GM19240 (cell line): ENCODE measurements around the gene CALCOCO1.
A peak's percentile ranks its signal among the peaks of the same experiment; 100 is the strongest.
"Not testable (repeated sequence)": the region's sequence is repeated elsewhere in the genome, so short reads cannot be mapped to it uniquely, and the experiment has no call there.

Source experiments
- DNase-seq: peaks from one replicate; pipeline ENCODE4 v3.0.0; 2011; ENCODE audit warnings: low spot score; ENCODE audit not compliant: insufficient read length

CALCOCO1 gene

GRCh38 chr12:53733051-53733806 is 6.0 kb upstream of the CALCOCO1 start:
- no peak for DNase-seq

DNA sequence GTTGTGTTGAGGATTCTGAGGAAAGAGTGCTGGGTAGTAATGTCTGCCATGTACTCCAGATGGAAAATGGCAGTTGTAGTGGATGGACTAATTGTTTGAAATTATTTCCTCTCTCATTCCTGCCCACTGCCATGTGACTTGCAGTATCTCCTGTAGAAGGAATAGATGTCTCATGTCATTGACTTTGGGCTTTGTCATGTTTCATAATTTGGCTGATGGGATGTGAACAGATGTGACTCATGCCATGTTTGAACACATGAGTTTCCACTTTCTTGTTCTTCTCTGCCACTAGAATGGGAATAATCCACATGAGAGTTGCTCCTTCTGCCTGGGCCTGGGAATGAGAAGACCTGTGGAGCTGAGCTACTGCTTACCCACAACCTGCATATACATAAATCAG is 2.4 kb upstream of the CALCOCO1 start:
- no peak for DNase-seq

DNA sequence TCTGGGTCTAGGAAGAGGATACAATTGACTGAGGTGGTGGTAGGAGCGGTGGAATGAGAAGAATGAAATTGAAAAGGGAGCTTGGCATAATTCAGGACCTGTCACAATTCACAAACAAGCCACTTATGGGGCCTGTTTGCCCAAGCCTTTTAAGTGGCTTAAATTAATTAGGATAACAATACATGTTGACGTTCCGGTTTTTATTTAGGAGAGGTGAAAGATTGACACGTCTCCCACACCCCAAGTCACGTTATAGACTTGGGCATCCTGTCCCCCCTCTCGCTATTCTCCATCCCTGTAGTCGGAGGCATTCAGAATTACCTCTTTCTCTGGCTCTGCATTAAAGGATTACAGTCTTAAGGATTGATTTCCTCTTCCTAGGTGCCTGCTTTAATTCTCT is 954 bp upstream of the CALCOCO1 start:
- DNase-seq, result no peak

- no peak for DNase-seq
Measured at GRCh38 chr12:53726946-53727309, 324 bp downstream of the CALCOCO1 start.

DNA sequence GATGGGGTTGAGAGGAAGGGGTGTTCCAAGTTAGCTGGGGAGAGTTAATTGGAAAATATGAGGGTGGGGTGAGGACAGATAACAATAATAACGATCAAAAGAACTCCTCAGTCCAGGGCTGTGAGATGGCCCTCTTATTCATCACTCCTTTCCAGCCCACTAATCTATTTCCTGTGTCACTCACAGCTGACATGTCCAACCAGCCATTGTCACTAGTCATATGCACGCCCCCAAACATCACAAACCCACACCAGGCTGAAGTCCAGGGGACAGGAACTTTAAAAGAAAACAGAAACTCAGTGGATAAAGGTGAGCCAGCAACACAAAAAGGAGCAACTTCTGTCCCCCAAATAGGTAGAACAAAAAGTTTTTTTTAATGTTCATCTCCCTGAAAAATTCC is 911 bp downstream of the CALCOCO1 start:
- no peak for DNase-seq

DNA sequence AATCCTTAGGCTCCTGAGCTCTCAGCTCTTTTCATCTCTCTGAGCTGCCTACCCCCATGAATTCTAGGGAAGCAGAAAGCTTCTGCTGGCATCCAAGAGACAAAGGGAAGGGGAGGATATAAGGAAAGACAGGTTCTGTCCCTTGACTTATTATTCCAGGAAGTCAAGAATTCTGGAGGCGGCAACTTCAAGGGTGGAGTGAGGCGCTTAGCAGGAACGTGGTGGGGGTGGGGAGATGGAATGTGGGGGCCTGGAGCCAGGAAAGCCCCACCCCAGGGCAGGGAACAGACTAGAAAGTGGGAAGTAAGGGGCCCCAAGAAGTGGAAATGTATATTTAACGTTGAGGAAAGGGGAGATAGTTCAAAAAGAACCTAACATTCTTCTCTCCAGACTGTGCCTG is 1.4 kb downstream of the CALCOCO1 start:
- no peak for DNase-seq

DNA sequence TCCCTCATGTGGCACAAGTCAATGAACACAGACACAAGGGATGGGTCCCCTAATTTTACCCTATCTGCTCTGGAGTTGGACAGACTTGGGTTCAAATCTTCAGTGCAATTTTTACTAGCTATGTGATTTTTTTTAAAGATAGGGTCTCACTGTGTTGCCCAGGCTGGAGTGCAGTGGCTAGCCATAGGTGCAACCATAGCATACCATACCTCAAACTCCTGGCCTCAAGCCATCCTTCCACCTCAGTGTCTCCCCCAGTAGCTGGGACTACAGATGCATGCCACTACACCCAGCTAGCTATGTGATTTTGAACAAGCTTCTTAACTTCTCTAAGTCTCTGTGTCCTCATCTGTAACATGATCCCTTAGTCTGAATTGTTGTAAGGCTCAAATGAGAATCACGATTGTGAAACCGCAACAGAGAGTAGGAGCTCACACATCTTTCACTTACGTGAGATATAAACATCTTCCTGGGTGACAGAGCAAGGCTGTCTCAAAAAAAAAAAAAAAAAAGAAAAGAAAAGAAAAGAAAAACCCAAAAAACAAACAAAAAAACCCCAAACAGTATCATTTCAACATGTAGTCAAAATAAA is 4.7 kb downstream of the CALCOCO1 start:
- DNase-seq, result no peak

DNA sequence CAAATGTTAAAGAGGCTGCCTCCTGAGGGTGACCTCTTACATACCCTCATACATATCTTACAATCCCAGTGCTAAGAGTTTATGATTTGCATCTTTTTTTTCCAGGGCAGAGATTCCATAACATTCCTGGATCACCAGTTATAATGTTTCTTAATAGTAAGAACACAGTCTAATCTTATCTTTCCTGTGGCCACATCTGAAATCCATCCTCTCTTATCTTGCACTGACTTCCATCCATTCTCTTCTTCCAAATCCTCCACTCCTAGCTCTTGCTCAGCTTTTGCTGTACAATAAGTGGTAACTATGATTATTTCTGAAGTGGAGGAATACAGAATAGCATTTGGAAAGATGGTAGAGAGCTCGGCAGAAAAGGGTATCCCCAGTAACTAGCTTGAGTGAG is 6.3 kb downstream of the CALCOCO1 start:
- DNase-seq, result no peak

GRCh38 chr12:53719649-53720048 is 7.6 kb downstream of the CALCOCO1 start:
- no peak for DNase-seq

DNA sequence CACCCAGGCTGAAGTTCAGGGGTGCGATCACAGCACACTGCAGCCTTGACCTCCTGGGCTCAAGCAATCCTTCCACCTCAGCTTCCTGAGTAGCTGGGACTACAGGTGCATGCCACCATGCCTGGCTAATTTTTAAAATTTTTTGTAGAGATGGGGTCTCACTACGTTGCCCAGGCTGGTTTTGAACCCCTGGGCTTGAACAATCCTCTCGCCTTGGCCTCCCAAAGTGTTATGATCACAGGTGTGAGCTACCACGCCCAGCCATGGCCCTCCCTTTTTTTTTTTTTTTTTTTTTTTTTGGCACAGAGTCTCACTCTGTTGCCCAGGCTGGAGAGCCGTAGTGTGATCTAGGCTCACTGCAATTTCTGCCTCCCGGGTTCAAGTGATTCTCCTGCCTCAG is 8.7 kb downstream of the CALCOCO1 start:
- not testable (repeated sequence) for DNase-seq

GRCh38 chr12:53717319-53717718 is 9.9 kb downstream of the CALCOCO1 start:
- DNase-seq, result no peak

- no peak for DNase-seq
Measured at GRCh38 chr12:53714004-53714403, 13.2 kb downstream of the CALCOCO1 start.

DNA sequence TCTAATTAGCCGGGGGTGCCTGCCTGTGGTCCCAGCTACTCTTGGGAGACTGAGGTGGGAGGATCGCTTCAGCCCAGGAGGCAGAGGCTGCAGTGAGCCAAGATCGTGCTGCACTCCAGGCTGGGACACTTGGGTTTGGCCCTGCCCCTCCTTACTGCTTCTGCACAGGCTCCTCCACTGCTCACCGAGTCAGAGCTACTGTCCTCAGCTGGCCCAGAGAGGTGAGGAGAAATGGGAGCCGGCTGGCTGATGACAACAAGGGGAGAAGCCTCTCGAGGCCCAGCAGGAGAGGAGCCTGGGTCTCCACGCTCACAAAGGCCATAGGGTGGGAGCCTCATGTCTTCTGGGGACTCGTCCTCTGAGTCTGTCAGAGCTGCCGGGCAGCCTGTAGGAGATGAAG is 13.7 kb downstream of the CALCOCO1 start:
- DNase-seq, result no peak

DNA sequence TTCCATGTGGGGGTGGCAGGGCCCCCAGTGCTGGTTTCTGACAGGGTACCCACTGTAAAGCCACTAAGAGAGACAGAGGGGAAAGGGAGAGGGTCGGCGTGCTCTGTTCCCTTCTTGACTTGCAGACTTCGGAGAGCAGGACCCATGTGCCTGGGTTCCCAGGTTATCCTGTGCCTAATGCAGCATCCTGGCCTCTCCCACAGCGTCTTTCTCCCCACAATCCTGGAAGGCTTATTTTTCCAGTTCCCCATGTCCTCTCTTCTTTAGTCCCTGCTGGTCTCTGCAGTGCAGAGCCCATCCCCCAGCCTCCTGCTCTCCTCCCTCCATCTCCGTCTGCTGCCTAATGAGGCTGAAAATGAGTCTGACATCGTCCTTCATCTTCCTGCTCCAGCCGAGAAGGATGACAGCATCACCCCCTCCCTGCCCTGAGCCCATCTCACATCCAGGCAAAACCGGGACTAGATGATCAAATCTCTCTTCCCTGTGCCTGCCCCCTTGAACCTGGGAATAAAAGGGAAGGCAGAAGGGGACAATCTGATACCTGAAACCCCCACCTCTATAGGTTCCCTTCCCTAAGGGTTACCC is 15.1 kb downstream of the CALCOCO1 start:
- DNase-seq, result no peak

DNA sequence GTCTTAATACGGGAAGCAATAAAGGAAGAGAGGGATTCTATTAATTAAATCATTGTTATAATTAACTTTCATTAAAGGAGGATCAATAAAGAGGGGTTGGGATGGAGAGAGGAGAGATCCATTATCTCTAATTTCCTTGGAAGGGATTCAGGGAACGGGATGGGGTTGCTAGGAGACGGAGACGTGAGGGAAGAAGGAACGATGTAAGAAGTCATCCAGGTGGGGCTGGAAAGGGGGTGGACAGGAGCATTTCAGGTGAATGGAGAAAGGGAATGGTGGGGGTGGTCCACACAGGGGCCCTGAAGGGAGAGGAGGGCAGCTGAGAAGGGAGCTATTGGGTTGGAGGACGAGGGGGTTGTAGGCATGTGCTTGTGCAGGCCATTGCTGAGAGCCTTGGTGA is 17.2 kb downstream of the CALCOCO1 start:
- no peak for DNase-seq

DNA sequence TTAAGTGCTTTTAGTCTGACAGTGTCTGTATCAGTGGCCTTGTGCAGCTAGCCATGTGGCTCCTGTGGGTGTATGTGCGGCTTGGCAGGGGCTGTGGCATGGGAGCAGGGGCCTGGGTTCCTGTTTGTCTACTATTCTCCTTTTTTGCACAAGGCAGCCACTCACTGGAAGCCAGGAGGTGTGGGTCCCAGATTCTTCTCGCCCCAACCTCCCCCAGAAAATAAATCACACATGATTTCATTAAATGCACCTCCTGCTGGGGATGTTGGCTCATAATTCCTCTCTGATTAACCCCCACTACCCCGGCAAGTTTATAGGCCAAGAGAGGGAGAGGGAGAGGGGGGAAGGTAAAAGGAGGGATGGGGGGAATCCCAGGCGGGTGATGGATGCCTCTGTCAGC is 17.6 kb downstream of the CALCOCO1 start:
- DNase-seq, result no peak

DNA sequence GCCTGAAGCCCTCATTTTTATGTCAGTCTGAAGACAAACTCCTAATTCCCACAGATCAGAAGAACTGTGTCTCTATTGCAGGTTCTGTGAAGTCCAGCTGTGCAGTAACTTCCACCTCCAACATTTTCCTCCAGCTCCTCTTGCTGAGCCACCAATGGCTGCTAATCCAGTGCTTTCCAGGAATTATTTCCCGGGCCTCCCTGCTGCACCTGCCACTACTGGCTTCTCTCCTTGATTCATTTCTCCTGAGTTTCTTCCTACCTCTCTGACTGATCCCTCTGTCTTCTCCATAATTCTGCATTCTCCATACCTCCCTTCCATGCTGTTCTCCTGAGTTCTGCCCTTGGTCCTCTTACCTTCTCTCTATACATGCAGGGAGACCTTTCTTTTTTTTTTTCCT is 21.2 kb downstream of the CALCOCO1 start:
- DNase-seq, result no peak

DNA sequence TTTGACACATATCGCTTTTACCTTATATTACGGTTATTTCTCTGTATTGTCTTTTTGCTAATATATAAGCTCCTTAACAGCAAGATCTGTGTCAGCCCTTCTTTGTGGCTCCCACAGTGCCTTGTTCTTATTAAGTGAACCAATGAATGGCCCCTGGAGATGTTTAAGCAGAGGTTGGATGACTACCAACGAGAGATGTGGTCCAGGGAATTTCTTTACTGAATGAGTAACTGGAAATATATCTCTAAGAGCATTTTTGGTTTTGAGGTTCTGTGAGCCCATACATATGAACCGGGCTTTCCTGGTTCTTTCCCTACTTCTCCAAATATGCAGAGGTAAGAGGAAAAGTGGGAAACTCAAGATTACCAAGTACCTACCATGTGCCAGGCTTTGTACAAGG is 23.5 kb downstream of the CALCOCO1 start:
- no peak for DNase-seq

GRCh38 chr12:53701518-53702264 is 25.6 kb downstream of the CALCOCO1 start:
- peak; percentile 70 for DNase-seq

- DNase-seq, result no peak
Measured at GRCh38 chr12:53700567-53700966, 26.7 kb downstream of the CALCOCO1 start.

DNA sequence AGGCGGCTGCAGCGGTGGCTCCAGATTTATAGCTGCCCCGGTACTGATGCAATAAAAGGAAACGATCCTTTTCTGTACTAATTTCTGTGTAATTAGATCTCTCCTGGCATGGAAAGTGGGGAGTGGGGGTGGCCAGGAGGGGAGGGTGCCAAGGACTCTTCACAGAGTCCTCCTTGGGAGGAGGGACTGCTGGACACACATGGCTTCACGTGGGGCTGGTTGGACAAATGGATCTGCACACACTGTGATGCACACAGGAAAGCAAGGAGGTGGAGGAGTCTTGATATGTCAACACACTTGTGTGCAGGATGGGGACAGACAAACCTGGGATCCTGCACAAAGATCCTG is 27.6 kb downstream of the CALCOCO1 start:
- no peak for DNase-seq

- DNase-seq, result no peak
Measured at GRCh38 chr12:53698948-53699677, 28.1 kb downstream of the CALCOCO1 start.
